ENCODE results near the gene SPATA6L. TPM values are rescaled to one million over a fixed set of nuclear protein-coding genes. Genes with fewer than 3 reads are reported as not detected.
"Not testable (repeated sequence)": the region's sequence is repeated elsewhere in the genome, so short reads cannot be mapped to it uniquely, and the experiment has no call there.

SPATA6L gene
- total RNA-seq, 2 experiments from 2014 or later = 0.43 to 0.83 TPM

DNA sequence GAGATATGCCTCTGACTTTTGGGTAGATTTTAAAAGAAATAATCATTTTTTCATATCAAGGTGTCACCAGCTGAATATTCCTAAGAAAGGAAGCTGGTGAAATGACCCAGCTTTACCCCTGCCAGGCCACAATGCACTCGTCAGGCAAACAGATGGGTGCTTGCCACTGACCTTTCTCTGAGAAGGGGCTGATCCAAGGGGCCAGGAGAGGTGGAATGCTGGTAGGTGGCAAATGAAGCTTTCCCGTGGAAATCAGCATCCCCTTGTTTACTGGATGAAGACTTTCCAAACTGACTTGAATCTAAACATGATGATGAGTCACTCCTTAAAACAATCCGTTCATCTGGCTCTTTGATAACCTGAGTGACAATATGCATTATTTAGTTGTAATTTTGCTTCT, 48.5 kb downstream of the SPATA6L start:
- H3K27me3 Mint-ChIP-seq = peaks cover 1% of the 10 kb centered on the region
- ChIA-PET CTCF (no interaction called here), POLR2A (no interaction called here)
- peaks cover 27% of the 10 kb centered on the region for H3K4me1 Mint-ChIP-seq
- H3K9me3 Mint-ChIP-seq = no peaks in the 10 kb centered on the region
- H3K4me3 Mint-ChIP-seq = no peak overlapping the region
- no peak overlapping the region for H3K27ac Mint-ChIP-seq
- peaks cover 9% of the 10 kb centered on the region for H3K36me3 Mint-ChIP-seq (ENCODE audit: low read depth)
- no peak for DNase-seq

DNA sequence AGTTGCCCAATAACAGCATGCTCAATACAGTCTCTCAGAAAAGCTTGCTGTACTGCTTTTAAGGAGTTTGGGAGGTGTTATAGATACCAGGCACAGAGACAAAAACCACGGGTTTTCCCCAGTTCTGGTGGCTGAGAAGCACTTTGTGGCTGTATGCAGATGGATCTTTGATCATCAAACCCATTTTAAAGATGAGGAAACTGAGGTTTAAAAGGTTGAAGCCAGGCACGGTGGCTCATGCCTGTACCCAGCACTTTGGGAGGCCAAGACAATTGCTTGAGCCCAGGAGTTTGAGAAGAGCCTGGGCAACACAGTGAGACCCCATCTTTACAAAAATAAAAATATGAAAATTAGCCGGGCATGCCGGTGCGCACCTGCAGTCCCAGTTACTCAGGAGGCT, 50.5 kb downstream of the SPATA6L start:
- Mint-ChIP-seq H3K27me3 (peaks cover 1% of the 10 kb centered on the region), H3K4me3 (no peak overlapping the region), H3K27ac (no peak overlapping the region), H3K4me1 (peaks cover 22% of the 10 kb centered on the region), H3K36me3 (ENCODE audit: low read depth) (peaks cover 7% of the 10 kb centered on the region), H3K9me3 (no peaks in the 10 kb centered on the region)
- ChIA-PET POLR2A (no interaction called here), CTCF (interaction anchor here (1.4 kb wide), 1 partner anchor 11 kb away, joined by 5 read pairs; no protein-coding TSS in a partner anchor)
- no peak for DNase-seq

DNA sequence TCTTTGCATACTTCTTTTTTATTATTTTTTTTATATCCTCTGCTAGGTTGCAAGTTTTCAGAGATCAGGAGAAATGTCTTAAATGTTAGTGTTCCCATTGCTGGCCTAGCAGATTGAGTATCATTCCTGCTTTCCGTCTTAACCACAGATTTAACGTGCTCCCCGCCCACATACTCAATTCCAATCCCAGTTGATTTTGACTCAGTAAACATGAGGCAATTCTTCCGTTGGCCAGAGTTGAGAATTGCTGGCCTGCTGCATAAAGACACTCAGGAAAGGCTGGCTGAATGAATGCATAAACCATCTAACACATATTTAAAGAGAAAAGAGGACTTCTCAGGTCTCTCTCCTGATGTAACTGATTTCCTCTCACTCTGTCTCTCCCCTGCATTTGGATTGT, 51.0 kb downstream of the SPATA6L start:
- peaks cover 2% of the 10 kb centered on the region for H3K36me3 Mint-ChIP-seq (ENCODE audit: low read depth)
- H3K27me3 Mint-ChIP-seq = peaks cover 1% of the 10 kb centered on the region
- ChIA-PET POLR2A (no interaction called here), CTCF (interaction anchor here (0.6 to 1.4 kb wide), 2 partner anchors 11 to 28 kb away, joined by 3 to 5 read pairs; no protein-coding TSS in a partner anchor)
- no peak overlapping the region for H3K4me3 Mint-ChIP-seq
- peaks cover 17% of the 10 kb centered on the region for H3K4me1 Mint-ChIP-seq
- no peak overlapping the region for H3K27ac Mint-ChIP-seq
- no peak for DNase-seq
- no peaks in the 10 kb centered on the region for H3K9me3 Mint-ChIP-seq

DNA sequence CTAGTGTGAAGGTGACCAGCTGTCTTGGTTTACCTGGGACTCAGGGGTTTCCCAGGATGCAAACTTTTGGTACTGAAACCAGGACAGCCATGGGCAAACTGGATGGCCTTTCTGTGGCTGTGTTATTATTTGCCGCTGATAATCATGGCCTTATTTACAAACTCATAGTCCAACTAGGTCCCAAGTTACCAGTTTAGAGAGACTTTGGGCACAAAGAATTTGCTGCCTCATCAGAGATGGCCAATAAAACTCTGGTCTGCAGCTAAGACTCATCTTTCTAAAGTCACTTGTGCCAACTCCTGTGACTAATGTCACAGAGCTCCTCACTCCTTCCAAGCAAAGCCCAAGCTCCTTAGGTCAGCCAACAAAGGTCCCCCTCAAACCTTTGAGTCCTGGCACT, 51.7 kb downstream of the SPATA6L start:
- ChIA-PET POLR2A (no interaction called here), CTCF (interaction anchor here (1.4 kb wide), 1 partner anchor 10 kb away, joined by 5 read pairs; no protein-coding TSS in a partner anchor)
- Mint-ChIP-seq H3K4me3 (no peak overlapping the region), H3K9me3 (no peaks in the 10 kb centered on the region), H3K4me1 (peaks cover 10% of the 10 kb centered on the region), H3K27ac (no peak overlapping the region), H3K36me3 (ENCODE audit: low read depth) (no peaks in the 10 kb centered on the region), H3K27me3 (peaks cover 1% of the 10 kb centered on the region)
- no peak for DNase-seq

DNA sequence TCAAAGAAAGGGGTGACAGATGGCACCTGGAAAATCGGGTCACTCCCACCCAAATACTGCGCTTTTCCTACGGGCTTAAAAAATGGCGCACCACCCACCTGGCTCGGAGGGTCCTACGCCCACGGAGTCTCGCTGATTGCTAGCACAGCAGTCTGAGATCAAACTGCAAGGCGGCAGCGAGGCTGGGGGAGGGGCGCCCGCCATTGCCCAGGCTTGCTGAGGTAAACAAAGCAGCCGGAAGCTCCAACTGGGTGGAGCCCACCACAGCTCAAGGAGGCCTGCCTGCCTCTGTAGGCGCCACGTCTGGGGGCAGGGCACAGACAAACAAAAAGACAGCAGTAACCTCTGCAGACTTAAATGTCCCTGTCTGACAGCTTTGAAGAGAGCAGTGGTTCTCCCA, 60.2 kb downstream of the SPATA6L start:
- H3K27me3 Mint-ChIP-seq = not testable (repeated sequence)
- POLR2A ChIA-PET = interaction anchor here (2.0 kb wide), 1 partner anchor 134 kb away, joined by 7 read pairs; no protein-coding TSS in a partner anchor

DNA sequence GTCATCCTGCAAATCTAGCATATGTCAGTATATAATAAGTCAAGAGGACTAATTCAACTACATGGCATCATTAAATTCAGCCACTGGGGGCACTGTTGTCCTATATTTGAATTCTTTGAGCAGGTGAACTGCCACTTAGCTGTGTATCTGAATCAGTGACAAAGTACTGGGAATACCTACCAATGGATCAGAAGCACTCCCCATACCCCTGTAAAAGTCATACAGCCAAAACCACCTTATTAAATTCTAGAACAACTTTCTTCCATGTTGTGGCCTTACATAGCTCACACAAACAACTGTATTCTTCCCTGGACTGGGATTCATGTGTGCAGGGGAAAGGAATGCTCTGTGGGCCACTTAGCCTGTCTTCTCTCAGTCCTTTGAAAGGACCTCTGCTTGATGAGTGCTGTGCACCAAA, 61.6 kb downstream of the SPATA6L start:
- H3K36me3 Mint-ChIP-seq (ENCODE audit: low read depth) = no peaks in the 10 kb centered on the region
- peak; percentile 67 for DNase-seq
- ChIA-PET POLR2A (interaction anchor here (1.0 to 2.0 kb wide), 3 partner anchors 35 to 136 kb away, joined by 3 to 7 read pairs (median 5); partner anchors contain the start of gene CDC37L1), CTCF (interaction anchor here (0.7 to 2.4 kb wide), 19 partner anchors 10 to 332 kb away, joined by 3 to 24 read pairs (median 3); no protein-coding TSS in a partner anchor)
- no peak overlapping the region for H3K27ac Mint-ChIP-seq
- peaks cover 3% of the 10 kb centered on the region for H3K9me3 Mint-ChIP-seq
- no peaks in the 10 kb centered on the region for H3K27me3 Mint-ChIP-seq
- peaks cover 22% of the 10 kb centered on the region for H3K4me1 Mint-ChIP-seq
- H3K4me3 Mint-ChIP-seq = no peak overlapping the region

More for the DNA sequence above, 60.2 kb downstream of the SPATA6L start:
- H3K9me3 Mint-ChIP-seq; H3K36me3 Mint-ChIP-seq (ENCODE audit: low read depth); H3K4me3 Mint-ChIP-seq: not testable (repeated sequence)
- CTCF ChIA-PET = interaction anchor here (0.6 to 1.8 kb wide), 3 partner anchors 14 to 144 kb away, joined by 3 to 10 read pairs (median 7); no protein-coding TSS in a partner anchor
- Mint-ChIP-seq H3K4me1 (peaks cover 13% of the 10 kb centered on the region), H3K27ac (peak overlapping the region; percentile 31)
- DNase-seq = peak; percentile 74

DNA sequence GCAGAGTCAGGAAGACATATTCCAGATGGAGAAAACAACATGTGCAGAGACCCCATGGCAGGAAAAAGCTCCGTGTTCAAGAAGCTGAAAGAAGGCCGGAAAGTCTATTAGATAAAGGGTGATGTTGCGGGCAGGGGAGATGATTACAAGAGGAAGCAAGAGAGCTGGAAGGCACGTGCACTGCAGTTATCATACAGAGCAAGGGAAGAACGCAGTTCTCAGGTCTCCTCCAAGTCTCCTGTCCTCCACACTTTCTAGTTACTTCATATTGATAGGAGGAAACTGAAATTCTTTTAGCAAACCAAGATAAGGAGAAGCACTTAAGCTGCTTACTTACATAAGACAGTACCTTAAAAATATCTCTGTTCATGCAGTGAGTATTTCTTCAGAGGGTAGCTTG, 62.5 kb downstream of the SPATA6L start:
- H3K36me3 Mint-ChIP-seq (ENCODE audit: low read depth) = no peaks in the 10 kb centered on the region
- H3K9me3 Mint-ChIP-seq = peaks cover 3% of the 10 kb centered on the region
- ChIA-PET POLR2A (no interaction called here), CTCF (interaction anchor here (1.2 to 2.4 kb wide), 4 partner anchors 35 to 152 kb away, joined by 3 to 24 read pairs (median 6); no protein-coding TSS in a partner anchor)
- H3K4me3 Mint-ChIP-seq = no peak overlapping the region
- no peak for DNase-seq
- H3K4me1 Mint-ChIP-seq = peaks cover 22% of the 10 kb centered on the region
- H3K27me3 Mint-ChIP-seq = no peaks in the 10 kb centered on the region
- H3K27ac Mint-ChIP-seq = no peak overlapping the region

DNA sequence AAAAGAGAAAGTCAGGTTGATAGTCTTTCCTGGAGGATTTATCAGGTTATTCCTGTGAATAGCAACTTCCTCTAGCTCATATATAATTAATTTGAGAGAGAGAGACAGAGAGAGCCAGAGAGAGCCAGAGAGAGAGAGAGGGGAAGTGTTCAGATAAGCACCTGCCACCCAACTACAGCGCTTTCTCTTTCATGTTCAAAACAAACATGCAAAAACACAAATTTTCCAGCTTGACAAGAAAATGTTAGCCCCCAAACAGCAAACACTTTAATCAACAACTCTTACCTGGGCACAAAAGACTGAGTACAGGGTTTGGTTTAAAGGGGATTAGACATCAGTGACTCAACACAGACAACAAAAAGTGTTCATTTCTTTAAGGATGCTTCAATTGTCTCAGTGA, 65.9 kb downstream of the SPATA6L start:
- peaks cover 3% of the 10 kb centered on the region for H3K9me3 Mint-ChIP-seq
- H3K36me3 Mint-ChIP-seq (ENCODE audit: low read depth) = no peaks in the 10 kb centered on the region
- POLR2A ChIA-PET = interaction anchor here (0.7 to 1.1 kb wide), 3 partner anchors 25 to 797 kb away, joined by 3 read pairs; partner anchors contain the start of gene AK3
- DNase-seq = no peak
- CTCF ChIA-PET = interaction anchor here (0.6 to 1.5 kb wide), 3 partner anchors 40 to 388 kb away, joined by 3 to 4 read pairs (median 3); no protein-coding TSS in a partner anchor
- H3K27ac Mint-ChIP-seq = no peak overlapping the region
- peaks cover 32% of the 10 kb centered on the region for H3K4me1 Mint-ChIP-seq
- H3K4me3 Mint-ChIP-seq = no peak overlapping the region
- H3K27me3 Mint-ChIP-seq = no peaks in the 10 kb centered on the region

DNA sequence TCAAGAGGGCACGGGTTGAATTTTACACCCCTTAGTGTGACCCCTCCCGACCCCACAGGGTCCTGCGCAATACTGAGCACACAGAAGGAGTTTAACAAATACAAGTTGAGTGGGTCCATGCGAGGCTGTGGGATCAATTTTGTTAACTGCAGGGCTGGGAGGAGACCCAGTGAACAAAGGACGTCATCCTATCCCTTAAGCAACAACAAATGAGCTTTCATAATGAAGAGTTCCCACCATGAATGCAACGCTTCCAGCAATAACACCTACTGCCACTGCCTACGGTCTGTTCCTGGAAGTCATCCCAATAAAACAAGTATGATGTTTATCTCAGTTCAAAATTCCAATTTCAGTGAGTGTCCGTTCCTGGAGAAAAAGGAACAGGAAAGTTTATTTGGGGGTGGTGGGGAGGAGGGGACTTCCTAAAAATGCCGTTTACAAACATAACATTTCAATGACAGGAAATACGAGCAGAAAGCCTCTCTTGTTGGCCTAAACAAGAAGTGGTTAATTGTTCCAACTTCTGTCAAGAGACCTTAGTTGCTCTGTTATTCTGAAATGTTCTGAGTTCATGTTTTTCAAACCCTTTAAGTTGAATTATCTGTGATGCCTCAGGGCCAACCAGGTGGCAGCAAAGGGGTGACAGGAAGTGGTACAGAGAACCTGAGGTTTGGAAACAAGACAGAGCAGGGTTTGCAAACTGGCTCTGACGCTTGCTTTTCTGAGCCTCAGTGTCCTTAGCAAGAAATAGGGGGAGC, 69.9 kb downstream of the SPATA6L start:
- ChIA-PET CTCF (no interaction called here), POLR2A (interaction anchor here (1.8 kb wide), 1 partner anchor 21 kb away, joined by 4 read pairs; no protein-coding TSS in a partner anchor)
- H3K4me3 Mint-ChIP-seq = no peak overlapping the region
- H3K27ac Mint-ChIP-seq = peak overlapping the region; percentile 81
- DNase-seq = peak; percentile 68
- H3K36me3 Mint-ChIP-seq (ENCODE audit: low read depth) = no peaks in the 10 kb centered on the region
- H3K27me3 Mint-ChIP-seq = peaks cover 5% of the 10 kb centered on the region
- no peaks in the 10 kb centered on the region for H3K9me3 Mint-ChIP-seq
- H3K4me1 Mint-ChIP-seq = peaks cover 29% of the 10 kb centered on the region

DNA sequence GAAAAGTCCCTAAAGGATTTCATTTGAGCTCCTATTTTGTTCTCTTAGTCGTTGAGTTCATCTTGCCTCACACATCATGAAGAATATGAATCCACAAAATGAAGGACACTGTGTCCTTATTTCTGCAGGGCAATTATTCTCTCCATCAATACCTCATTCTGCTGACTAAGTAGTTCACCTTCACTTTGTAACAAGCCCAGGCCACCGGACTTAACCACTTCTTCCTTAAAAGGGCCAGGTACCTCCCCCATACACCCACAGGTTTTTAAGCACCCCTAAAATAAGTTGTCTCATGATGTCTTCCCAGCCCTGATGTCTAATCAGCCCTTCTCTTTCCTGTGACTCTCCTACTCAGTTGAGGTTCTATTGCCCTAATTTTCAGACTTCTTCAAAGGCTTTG, 71.3 kb downstream of the SPATA6L start:
- Mint-ChIP-seq H3K4me3 (no peak overlapping the region), H3K4me1 (peaks cover 19% of the 10 kb centered on the region), H3K27ac (no peak overlapping the region), H3K27me3 (peaks cover 5% of the 10 kb centered on the region), H3K9me3 (no peaks in the 10 kb centered on the region), H3K36me3 (ENCODE audit: low read depth) (no peaks in the 10 kb centered on the region)
- ChIA-PET POLR2A (no interaction called here), CTCF (no interaction called here)
- DNase-seq = no peak

DNA sequence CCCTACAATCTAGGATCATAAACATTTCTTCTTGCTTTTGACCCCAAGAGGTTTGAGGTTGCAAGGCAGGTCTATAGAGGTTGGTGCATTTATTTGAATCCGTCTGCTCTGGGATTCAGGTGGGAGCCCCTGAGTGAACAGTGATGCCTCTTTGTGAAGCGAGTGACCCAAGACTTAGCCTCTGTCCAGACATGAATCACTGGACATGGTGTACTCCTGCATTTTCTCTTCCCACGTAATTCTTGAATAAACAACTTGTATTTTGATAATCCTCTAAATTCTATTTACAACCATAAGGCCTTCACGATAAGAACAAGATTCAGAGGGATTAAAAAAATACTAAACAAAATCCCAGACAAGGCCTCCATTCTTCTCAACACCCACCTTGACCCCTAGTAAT, 71.7 kb downstream of the SPATA6L start:
- Mint-ChIP-seq H3K36me3 (ENCODE audit: low read depth) (no peaks in the 10 kb centered on the region), H3K27ac (no peak overlapping the region), H3K4me3 (no peak overlapping the region), H3K9me3 (no peaks in the 10 kb centered on the region), H3K4me1 (peaks cover 19% of the 10 kb centered on the region), H3K27me3 (peaks cover 5% of the 10 kb centered on the region)
- no peak for DNase-seq
- CTCF ChIA-PET = no interaction called here
- POLR2A ChIA-PET = no interaction called here

DNA sequence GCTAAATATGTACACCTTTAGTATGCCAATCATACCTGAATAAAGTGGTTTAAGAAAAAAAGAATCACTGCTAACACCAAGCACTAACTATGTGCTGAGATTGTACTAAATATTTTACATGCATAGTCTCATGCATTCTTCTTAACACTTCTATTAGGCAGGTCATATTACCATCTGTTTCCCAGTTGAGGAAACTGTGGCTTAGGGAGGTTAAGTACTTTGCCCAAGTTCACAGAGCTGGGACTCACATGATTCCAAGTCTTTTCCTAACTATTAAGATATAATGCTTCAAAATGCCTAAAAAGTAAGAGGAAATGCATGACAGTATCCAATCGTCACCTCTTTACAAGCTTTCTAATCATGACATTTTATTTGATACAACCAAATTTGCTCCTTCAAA, 73.4 kb downstream of the SPATA6L start:
- Mint-ChIP-seq H3K9me3 (no peaks in the 10 kb centered on the region), H3K4me1 (peaks cover 19% of the 10 kb centered on the region), H3K36me3 (ENCODE audit: low read depth) (no peaks in the 10 kb centered on the region), H3K4me3 (no peak overlapping the region), H3K27ac (no peak overlapping the region), H3K27me3 (peaks cover 5% of the 10 kb centered on the region)
- CTCF ChIA-PET = interaction anchor here (1.2 kb wide), 1 partner anchor 12 kb away, joined by 3 read pairs; no protein-coding TSS in a partner anchor
- POLR2A ChIA-PET = no interaction called here
- DNase-seq = no peak

DNA sequence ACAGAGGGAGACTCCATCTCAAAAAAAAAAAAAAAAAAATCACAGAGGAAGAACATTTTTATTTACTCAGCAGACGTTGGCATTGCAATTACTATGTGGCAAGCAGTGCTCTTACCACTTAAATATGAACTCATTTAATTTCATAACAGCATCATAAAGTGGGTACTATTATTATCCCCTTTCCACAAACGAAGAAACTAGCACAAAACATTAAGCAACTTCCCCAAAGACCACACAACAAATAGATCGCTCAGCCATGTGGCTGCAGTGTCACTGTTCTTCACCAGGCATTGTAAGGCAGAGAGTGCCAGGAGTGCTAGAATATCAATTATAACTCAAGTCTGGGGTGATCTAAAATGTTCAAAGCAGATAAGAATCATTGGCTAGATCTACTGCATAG, 74.0 kb downstream of the SPATA6L start:
- ChIA-PET POLR2A (no interaction called here), CTCF (no interaction called here)
- H3K27me3 Mint-ChIP-seq = peaks cover 5% of the 10 kb centered on the region
- H3K4me1 Mint-ChIP-seq = peaks cover 16% of the 10 kb centered on the region
- no peaks in the 10 kb centered on the region for H3K9me3 Mint-ChIP-seq
- no peaks in the 10 kb centered on the region for H3K36me3 Mint-ChIP-seq (ENCODE audit: low read depth)
- no peak for DNase-seq
- no peak overlapping the region for H3K4me3 Mint-ChIP-seq
- no peak overlapping the region for H3K27ac Mint-ChIP-seq
